SH-SY5Y (cell line): Measurements from ENCODE around the gene TAF1B.

Source experiments
- GATA2 ChIP-seq: IDR thresholded peaks from 2 replicates; pipeline ENCODE4 v1.6.1; 2011; ENCODE audit warnings: mild to moderate bottlenecking, low read depth, low read length
- GATA3 ChIP-seq: IDR thresholded peaks from 2 replicates; pipeline ENCODE4 v1.6.1; 2011; ENCODE audit warnings: low read depth, mild to moderate bottlenecking, low read length, moderate library complexity

- TF ChIP-seq GATA3 (no peak), GATA2 (no peak)
Measured at GRCh38 chr2:9815076-9815475, 28.2 kb upstream of the TAF1B start.
